HG03342 (cell line): ENCODE data around the gene TMEM41B.
"Not testable (repeated sequence)": the region's sequence is repeated elsewhere in the genome, so short reads cannot be mapped to it uniquely, and the experiment has no call there.

Source experiments
- ATAC-seq: cut with Tn5 transposase; IDR thresholded peaks from one replicate; pipeline ENCODE4 v1.9.1; 2021; ENCODE audit warnings: mild to moderate bottlenecking, moderate library complexity; ENCODE audit not compliant: unreplicated experiment

The TMEM41B gene

DNA sequence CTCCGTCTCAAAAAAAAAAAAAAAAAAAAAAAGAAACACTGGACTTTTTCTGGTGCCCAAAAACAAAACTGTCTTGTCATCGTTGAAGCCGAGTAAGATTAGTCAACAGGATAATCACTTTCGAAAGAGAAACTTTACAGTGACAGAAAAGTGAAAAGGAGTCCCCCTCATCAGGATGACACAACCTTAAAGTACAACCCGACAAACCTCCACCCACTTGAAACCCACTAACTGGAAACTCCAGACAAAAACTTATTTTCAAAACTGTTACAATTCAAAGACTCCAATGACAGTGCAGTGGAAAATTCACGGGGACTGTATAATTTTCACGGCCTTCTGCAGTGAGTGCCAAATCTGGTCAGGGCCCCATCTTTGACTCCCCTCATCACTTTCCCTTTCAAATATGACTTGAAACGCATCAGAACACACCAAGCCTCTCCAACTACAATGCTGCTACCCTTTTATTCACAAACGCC, 50.5 kb downstream of the TMEM41B start:
- peak; percentile 64 for ATAC-seq

DNA sequence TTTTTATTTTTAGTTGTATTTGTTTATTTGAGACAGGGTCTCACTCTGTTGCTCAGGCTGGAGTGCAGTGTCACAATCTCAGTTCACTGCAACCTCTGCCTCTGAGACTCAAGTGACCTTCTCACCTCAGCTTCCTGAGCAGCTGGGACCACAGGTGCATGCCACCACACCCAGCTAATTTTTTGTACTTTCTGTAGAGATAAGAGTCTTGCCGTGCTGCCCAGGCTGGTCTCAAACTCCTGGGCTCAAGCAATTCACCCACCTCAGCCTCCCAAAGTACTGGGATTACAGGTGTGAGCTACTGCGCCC, 53.6 kb downstream of the TMEM41B start:
- not testable (repeated sequence) for ATAC-seq

DNA sequence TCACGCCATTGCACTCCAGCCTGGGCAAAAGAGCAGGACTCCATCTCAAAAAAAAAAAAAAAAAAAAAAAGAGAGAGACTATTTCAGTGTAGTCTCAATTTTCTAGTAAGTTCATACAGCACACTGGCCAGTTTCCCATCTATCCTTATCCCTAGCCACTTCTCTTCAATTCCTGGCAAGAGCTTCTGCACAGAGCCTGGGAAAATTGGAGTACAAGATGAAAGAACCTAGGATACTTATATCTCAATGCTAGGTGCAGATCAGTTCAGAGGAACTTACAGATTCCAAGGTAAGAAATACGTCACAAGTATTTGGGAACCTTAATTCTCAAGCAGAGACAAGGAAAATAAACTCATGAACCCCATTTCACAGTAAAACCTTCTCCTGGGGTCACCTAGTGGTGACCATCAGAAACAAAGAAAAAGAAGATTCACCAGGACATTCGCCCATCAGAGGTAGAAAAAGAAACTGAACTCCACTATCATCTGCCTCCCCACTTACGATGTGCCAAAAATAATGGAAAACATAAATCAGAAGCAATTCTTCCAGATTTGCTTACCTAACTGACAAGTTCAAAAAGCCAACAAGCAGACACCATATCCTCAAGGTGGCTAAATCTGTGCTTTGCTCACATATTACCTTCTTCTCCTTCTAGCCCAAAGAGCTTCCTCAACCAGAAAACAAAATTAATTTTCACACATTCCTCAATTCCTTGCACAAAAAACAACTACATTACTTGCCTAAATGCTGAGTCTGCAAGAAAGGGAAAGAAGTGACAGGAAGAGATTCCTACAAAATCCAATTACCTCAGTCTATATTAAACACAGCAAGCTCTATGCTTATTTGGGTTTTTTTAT, 54.2 kb downstream of the TMEM41B start:
- ATAC-seq, result no peak

DNA sequence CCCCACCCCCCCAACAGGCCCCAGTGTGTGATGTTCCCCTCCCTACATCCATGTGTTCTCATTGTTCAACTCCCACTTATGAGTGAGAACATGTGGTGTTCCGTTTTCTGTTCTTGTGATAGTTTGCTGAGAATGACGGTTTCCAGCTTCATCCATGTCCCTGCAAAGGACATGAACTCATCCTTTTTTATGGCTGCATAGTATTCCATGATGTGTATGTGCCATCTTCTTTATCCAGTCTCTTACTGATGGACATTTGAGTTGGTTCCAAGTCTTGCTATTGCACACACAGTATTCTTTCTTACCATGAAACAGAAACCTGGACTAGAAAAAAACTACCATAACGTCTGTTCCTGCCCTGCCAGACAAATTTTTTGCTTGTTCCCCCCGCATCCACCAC, 56.1 kb downstream of the TMEM41B start:
- not testable (repeated sequence) for ATAC-seq

DNA sequence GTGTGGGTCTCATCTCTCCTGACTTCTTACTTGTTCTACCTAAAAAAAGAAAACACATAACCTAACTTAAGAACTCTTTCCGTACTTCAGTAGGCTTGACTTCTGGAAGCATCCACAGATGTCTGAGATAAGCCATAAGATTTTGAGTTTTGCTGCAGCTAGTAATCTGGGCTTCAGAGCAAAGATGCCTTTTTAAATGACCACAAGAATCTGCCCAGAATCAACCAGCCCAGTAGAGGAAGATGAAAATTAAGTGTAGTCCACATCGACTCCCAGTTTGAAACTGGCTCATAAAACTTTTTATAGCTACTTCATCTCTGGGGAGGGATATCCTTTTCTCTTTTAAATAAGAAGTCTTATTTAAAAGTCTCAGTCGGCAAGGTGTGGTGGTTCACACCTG, 60.0 kb downstream of the TMEM41B start:
- ATAC-seq, result no peak

- no peak for ATAC-seq
These were observed 61.3 kb downstream of the TMEM41B start for GRCh38 chr11:9253086-9253485.

DNA sequence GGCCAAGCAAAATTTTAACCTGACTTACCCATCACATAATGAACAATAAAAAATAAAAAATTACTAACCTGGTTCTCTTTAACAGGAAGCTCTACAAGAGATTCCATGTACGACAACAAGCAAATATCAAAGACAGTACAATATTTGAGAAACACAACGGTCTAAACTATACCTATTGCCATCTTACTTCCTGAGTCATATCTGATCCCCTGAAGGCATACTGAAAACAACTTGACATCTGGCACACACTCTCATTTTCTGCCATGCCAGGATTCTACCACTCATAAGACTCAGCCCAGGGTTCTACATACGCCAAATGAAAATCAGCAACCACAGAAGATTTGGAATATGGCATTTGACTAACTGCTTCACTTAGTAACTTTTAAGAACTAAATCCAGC, 63.1 kb downstream of the TMEM41B start:
- no peak for ATAC-seq

- peak; percentile 83 for ATAC-seq
These were observed 64.2 kb downstream of the TMEM41B start for GRCh38 chr11:9250139-9250582.

DNA sequence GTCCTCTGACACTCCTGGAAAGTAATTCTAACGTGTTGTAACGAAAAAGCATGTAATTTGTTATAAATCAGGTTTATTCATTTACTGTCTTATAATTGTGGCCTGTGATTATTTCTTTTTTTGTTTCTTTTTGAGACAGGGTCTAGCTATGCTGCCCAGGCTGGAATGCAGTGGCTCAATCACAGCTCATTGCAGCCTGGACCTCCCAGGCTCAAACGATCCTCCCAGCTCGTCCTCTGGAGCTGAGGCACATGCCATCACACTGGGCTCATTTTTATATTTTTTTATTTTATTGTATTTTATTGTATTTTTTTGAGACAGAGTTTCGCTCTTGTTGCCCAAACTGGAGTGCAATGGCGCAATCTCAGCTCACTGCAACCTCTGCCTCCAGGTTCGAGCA, 65.1 kb downstream of the TMEM41B start:
- ATAC-seq, result no peak

GRCh38 chr11:9247863-9248262, 66.5 kb downstream of the TMEM41B start:
- ATAC-seq, result no peak

GRCh38 chr11:9236242-9236641, 78.2 kb downstream of the TMEM41B start:
- ATAC-seq, result not testable (repeated sequence)

GRCh38 chr11:9232482-9232881, 81.9 kb downstream of the TMEM41B start:
- ATAC-seq, result no peak

GRCh38 chr11:9231848-9232177, 82.6 kb downstream of the TMEM41B start:
- ATAC-seq, result peak; percentile 47
